Prostate gland (tissue), 2 donors: ENCODE data around the gene R3HDM2. TPM values are rescaled to one million over a fixed set of nuclear protein-coding genes. Genes with fewer than 3 reads are reported as not detected.

ENCODE experiments used
- DNase-seq: peaks from one replicate; pipeline ENCODE4 v3.0.0-alpha.2; 2019; ENCODE audit warnings: low spot score
- H3K27ac ChIP-seq, 2 donors: fragments of 200-600 bp; sonication (generic); 2 replicates each; pipeline ENCODE4 v1.5.1; 2017 to 2019
- H3K27me3 ChIP-seq: fragments of 200-600 bp; sonication (generic); replicated peaks from 2 replicates; pipeline ENCODE4 v1.5.1; 2019; ENCODE audit not compliant: insufficient read depth
- H3K36me3 ChIP-seq, 2 donors: fragments of 200-600 bp; sonication (generic); 1 replicate in 1 of 2; 2 replicates in 1 of 2; pipeline versions ENCODE4 v1.5.1 to v1.8.1; 2017 to 2019
- H3K4me1 ChIP-seq: fragments of 200-600 bp; sonication (generic); replicated peaks from 2 replicates; pipeline ENCODE4 v1.5.1; 2019
- H3K4me3 ChIP-seq, 2 donors: fragments of 200-600 bp; sonication (generic); 2 replicates each; pipeline ENCODE4 v1.5.1; 2017 to 2019
- H3K9me3 ChIP-seq: fragments of 200-600 bp; sonication (generic); 2 replicates; pipeline ENCODE4 v1.5.1; 2017
- POLR2A ChIP-seq: fragments of 450-650 bp; IDR thresholded peaks from one replicate; pipeline ENCODE4 v1.6.1; 2016; ENCODE audit warnings: antibody characterized with exemption, mild to moderate bottlenecking
- POLR2AphosphoS5 ChIP-seq: sonication (generic); formaldehyde crosslinking; IDR thresholded peaks from one replicate; pipeline ENCODE4 v1.6.1; 2017; ENCODE audit warnings: antibody characterized with exemption
- WGBS: methylation state at CpG from one replicate; pipeline ENCODE4 v1.1.5; 2018; 5-methylcytosine and 5-hydroxymethylcytosine counted together
- intact Hi-C: fragments of 100-400 bp; cut with DNase I; formaldehyde crosslinking; loops from one replicate; pipeline ENCODE4 v1.14.2; 2022
- total RNA-seq, 2 donors: library from RNA; depleted of rRNA; stranded (reverse); fragments of >200 nt; gene quantifications; one replicate each; pipeline ENCODE4 v1.1.0, GENCODE V29; 2016
- TF ChIP-seq, protein P1 (sequence below), 4 experiments: fragments of 200-600 bp in 2 of 4; fragments of 450-650 bp in 2 of 4; sonication (generic) in 2 of 4; IDR thresholded peaks; 1 replicate in 3 of 4; 2 replicates in 1 of 4; pipeline ENCODE4 v1.5.1; 2016 to 2019; ENCODE audit warnings: antibody characterized with exemption in 4 of 4, mild to moderate bottlenecking in 2 of 4, moderate library complexity in 2 of 4

The R3HDM2 gene
- total RNA-seq, 2 donors from 2014 or later = 38.7 to 80.9 TPM

DNA sequence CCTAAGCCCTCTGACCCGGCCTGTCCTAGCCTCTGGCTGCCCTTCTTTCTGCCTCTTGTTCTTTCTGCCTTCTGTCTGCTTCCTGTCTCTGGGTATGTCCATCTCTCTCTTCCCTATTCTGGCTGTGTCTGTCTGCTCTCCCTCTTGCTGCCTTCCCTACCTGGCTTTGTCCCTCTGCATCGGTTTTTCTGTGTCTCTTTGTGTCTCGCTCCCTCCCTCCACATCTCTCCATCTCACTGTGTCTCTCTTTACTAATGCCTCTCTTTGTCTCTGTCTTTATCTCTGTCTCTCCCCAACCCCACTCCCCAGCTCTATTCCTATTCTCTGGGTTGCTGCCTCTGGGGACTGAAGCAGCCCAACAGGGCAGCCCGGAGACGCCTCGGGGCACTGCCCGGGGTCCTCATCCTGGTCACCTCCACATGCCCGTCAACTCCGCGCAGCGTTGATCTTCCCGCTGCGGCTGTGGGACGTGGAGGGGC lies 191.2 kb downstream of the R3HDM2 start:
- Histone ChIP-seq H3K4me3 (peak overlapping the region; percentile 26 to 41), H3K27me3 (no peaks in the 10 kb centered on the region), H3K27ac (no peak overlapping the region), H3K9me3 (no peaks in the 10 kb centered on the region), H3K4me1 (peaks cover 30% of the 10 kb centered on the region), H3K36me3 (no peaks in the 10 kb centered on the region)
- 3% methylated on average over 14 of the region's 14 CpGs for WGBS
- intact Hi-C loops = loop anchor here (1.0 kb wide), 1 partner anchor 25 kb away; no protein-coding TSS in a partner anchor
- TF ChIP-seq, protein P1, sequence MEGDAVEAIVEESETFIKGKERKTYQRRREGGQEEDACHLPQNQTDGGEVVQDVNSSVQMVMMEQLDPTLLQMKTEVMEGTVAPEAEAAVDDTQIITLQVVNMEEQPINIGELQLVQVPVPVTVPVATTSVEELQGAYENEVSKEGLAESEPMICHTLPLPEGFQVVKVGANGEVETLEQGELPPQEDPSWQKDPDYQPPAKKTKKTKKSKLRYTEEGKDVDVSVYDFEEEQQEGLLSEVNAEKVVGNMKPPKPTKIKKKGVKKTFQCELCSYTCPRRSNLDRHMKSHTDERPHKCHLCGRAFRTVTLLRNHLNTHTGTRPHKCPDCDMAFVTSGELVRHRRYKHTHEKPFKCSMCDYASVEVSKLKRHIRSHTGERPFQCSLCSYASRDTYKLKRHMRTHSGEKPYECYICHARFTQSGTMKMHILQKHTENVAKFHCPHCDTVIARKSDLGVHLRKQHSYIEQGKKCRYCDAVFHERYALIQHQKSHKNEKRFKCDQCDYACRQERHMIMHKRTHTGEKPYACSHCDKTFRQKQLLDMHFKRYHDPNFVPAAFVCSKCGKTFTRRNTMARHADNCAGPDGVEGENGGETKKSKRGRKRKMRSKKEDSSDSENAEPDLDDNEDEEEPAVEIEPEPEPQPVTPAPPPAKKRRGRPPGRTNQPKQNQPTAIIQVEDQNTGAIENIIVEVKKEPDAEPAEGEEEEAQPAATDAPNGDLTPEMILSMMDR (IDR thresholded peaks at IDR 0.05) = no peak
- TF ChIP-seq POLR2A (no peak), POLR2AphosphoS5 (no peak)
- no peak for DNase-seq

DNA sequence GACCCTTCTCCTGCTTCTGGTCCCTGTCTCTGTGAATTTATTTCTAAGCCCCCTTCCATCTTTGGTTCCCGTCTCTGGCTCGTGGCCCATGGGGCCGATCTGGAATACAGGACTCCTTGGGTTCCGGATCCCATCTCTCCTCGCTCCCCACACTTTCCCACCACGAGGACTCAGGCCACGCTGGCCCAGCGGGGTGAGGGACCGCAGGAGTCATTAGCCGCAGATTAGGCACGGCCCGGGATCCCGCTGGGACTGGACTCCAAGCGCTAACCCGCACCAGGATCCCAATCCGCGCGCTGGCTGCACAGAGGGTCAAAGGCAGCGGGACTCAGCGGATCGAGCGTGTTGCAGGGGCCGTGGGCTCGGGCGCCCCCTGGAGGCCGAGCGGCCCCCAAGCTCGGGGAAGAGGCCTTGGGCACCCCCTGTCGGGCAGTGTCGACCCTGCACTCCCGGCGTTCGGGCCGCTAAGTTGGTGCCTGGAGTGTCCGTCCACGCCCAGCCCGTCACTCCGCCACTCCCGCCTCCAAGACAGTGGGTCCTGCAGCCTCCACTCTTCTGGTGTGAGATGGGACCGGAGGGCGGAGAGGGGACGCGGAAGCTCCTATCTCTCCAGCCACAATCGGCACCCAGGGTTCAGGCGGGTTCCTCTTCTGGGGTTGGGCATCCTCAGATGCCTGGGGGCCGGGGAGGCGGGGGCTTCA lies 191.8 kb downstream of the R3HDM2 start:
- Histone ChIP-seq H3K9me3 (no peaks in the 10 kb centered on the region), H3K4me1 (peaks cover 30% of the 10 kb centered on the region), H3K4me3 (peak overlapping the region; percentile 15 to 16), H3K27me3 (no peaks in the 10 kb centered on the region), H3K36me3 (no peaks in the 10 kb centered on the region), H3K27ac (no peak overlapping the region)
- intact Hi-C loops = loop anchor here (1.0 kb wide), 1 partner anchor 25 kb away; no protein-coding TSS in a partner anchor
- peak; percentile 78 for DNase-seq
- WGBS = 2% methylated on average over 35 of the region's 47 CpGs
- TF ChIP-seq, protein P1 (IDR thresholded peaks at IDR 0.05) = peak; percentile 99 to 100 (median 100)
- TF ChIP-seq POLR2A (no peak), POLR2AphosphoS5 (peak; percentile 70)

- TF ChIP-seq, protein P1 (IDR thresholded peaks at IDR 0.05) = no peak
- TF ChIP-seq POLR2A (no peak), POLR2AphosphoS5 (no peak)
- Histone ChIP-seq H3K9me3 (no peaks in the 10 kb centered on the region), H3K36me3 (no peaks in the 10 kb centered on the region), H3K4me1 (peaks cover 27% of the 10 kb centered on the region), H3K27ac (no peak overlapping the region), H3K4me3 (peak overlapping the region; percentile 15 to 16), H3K27me3 (no peaks in the 10 kb centered on the region)
- intact Hi-C loops = no loop called here
- 8% methylated on average over 63 of the region's 63 CpGs for WGBS
- DNase-seq = no peak
Observed at GRCh38 chr12:57237932-57238853, 192.7 kb downstream of the R3HDM2 start.

GRCh38 chr12:57237596-57237931 lies 193.3 kb downstream of the R3HDM2 start:
- 47% methylated on average over 5 of the region's 5 CpGs for WGBS
- H3K4me1 ChIP-seq = peaks cover 22% of the 10 kb centered on the region
- no peaks in the 10 kb centered on the region for H3K36me3 ChIP-seq
- H3K27ac ChIP-seq = no peak overlapping the region
- no peak overlapping the region for H3K4me3 ChIP-seq
- H3K27me3 ChIP-seq = no peaks in the 10 kb centered on the region
- intact Hi-C loops = no loop called here
- no peak for DNase-seq
- no peaks in the 10 kb centered on the region for H3K9me3 ChIP-seq
- TF ChIP-seq POLR2A = no peak
- TF ChIP-seq, protein P1 (IDR thresholded peaks at IDR 0.05) = no peak
- TF ChIP-seq POLR2AphosphoS5 = no peak
